IPS DF 6.9 (cell line): ENCODE results near the gene SPINT3.

Experiments
- DNase-seq: peaks from one replicate; pipeline ENCODE4 v3.0.0-alpha.2; 2013; ENCODE audit warnings: low read depth, low spot score
- H3K27ac ChIP-seq: one replicate; pipeline ENCODE4 v1.5.1; 2013; ENCODE audit warnings: low read length, control low read depth
- H3K27me3 ChIP-seq: 2 replicates; pipeline ENCODE4 v1.6.1; 2013; ENCODE audit warnings: mild to moderate bottlenecking, low read length; ENCODE audit not compliant: control insufficient read depth, insufficient read depth
- H3K36me3 ChIP-seq: 2 replicates; pipeline ENCODE4 v1.6.1; 2013; ENCODE audit warnings: low read length; ENCODE audit not compliant: control insufficient read depth, insufficient read depth
- H3K4me1 ChIP-seq: 2 replicates; pipeline ENCODE4 v1.6.1; 2013; ENCODE audit warnings: low read length; ENCODE audit not compliant: control insufficient read depth, insufficient read depth
- H3K4me3 ChIP-seq: 2 replicates; pipeline ENCODE4 v1.5.1; 2013; ENCODE audit warnings: mild to moderate bottlenecking, low read length
- H3K9me3 ChIP-seq: 2 replicates; pipeline ENCODE4 v1.6.1; 2013; ENCODE audit warnings: low read length, inconsistent platforms; ENCODE audit not compliant: control insufficient read depth, insufficient read depth
- WGBS: extraction: QIAGEN DNeasy Blood & Tissue Kit; methylation state at CpG from one replicate; pipeline ENCODE4 v1.1.7; 2013; ENCODE audit warnings: mixed read lengths, missing lambda C conversion rate; ENCODE audit not compliant: insufficient read length, insufficient coverage; 5-methylcytosine and 5-hydroxymethylcytosine counted together

Gene SPINT3

DNA sequence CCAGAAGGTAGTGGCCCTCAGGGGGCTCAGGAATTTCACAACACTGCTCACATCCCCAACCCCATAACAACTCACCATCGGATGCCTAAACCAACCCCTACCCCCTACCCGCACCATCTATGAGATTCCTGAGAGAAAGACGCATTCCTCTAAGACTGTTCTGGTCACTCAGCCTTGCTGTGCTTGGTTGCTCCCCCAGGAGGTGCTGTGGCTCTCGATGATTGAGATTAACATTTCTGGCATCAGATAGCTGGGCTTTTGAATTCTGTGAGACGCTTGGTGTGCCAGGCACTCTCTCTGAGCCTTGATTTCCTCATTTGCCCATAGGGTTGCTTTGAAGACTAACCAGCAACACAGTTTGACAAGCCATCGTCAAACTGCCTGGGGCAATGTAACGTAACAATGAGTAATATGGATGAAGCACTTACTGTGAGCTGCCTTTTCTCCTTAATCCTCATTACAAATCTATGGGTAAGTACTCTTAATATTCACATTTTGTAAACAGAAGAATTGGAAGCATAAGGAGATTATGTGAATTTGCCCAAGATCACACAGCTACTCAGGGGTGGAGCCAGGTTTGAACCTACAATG lies 22.9 kb upstream of the SPINT3 start:
- DNase-seq, result peak; percentile 9
- Histone ChIP-seq H3K4me1 (no peaks in the 10 kb centered on the region), H3K27ac (no peak overlapping the region), H3K27me3 (no peaks in the 10 kb centered on the region), H3K36me3 (no peaks in the 10 kb centered on the region), H3K9me3 (no peaks in the 10 kb centered on the region), H3K4me3 (no peak overlapping the region)
- 100% methylated on average over 2 of the region's 7 CpGs for WGBS

DNA sequence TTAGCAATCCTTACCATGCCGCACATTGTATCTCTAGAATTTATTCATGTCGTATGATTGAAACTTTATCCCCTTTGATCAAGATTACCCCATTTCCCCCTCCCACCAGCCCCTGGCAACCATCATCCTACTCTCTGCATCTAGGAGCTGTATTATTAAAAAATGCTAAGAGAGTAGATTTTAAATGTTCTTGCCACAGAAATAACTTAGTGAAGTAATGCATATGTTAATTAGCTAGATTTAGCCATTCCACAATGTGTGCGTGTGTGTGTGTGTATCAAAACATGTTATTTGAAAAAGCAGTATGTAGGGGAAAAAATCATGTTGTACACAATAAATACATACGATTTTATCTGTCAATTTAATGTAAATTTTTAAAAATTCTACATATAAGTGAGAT lies 11.9 kb upstream of the SPINT3 start:
- no CpG with 5 or more reads among the region's 4 CpGs for WGBS
- Histone ChIP-seq H3K36me3 (no peaks in the 10 kb centered on the region), H3K27me3 (no peaks in the 10 kb centered on the region), H3K4me3 (no peak overlapping the region), H3K9me3 (no peaks in the 10 kb centered on the region), H3K4me1 (no peaks in the 10 kb centered on the region), H3K27ac (no peak overlapping the region)
- DNase-seq, result no peak

GRCh38 chr20:45523821-45524220 lies 8.4 kb upstream of the SPINT3 start:
- H3K4me3 ChIP-seq, result no peak overlapping the region
- no peaks in the 10 kb centered on the region for H3K9me3 ChIP-seq
- no peak overlapping the region for H3K27ac ChIP-seq
- no peaks in the 10 kb centered on the region for H3K4me1 ChIP-seq
- no CpG with 5 or more reads among the region's 1 CpG for WGBS
- DNase-seq, result no peak
- no peaks in the 10 kb centered on the region for H3K27me3 ChIP-seq
- no peaks in the 10 kb centered on the region for H3K36me3 ChIP-seq

GRCh38 chr20:45518282-45518681 lies 2.9 kb upstream of the SPINT3 start:
- H3K9me3 ChIP-seq, result no peaks in the 10 kb centered on the region
- no peaks in the 10 kb centered on the region for H3K27me3 ChIP-seq
- WGBS, result no CpG with 5 or more reads among the region's 2 CpGs
- DNase-seq, result no peak
- no peaks in the 10 kb centered on the region; the same call in 1 of the 2 replicates for H3K4me1 ChIP-seq
- no peak overlapping the region for H3K4me3 ChIP-seq
- H3K36me3 ChIP-seq, result no peaks in the 10 kb centered on the region
- H3K27ac ChIP-seq, result no peak overlapping the region

DNA sequence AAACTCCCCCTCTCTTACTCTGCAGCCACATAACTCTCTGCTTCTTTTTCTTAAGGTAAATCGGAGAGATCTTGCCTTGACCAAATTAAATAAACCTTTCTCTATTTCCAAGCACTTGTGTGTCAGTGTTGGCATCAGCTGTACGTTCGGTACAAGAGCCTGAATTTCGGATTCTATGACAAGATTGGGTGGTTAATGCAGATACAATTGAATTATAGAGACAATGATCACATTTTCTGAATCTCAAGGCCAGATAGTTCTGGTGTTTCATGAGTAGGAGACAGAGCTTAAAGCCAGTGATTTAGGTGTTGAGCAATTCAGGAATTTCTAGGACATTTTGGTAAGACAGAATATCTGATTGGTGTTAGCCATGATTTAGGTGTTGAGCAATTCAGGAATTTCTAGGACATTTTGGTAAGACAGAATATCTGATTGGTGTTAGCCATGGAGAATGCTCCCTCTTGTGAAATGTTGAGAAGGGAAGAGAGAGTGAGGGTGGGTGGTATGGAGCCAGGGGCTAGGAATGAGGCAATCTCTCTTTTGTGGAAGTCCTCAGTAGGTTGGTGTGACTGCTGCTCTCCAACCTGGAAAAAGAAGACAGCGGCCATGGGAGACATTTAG lies 5.1 kb downstream of the SPINT3 start:
- no peak overlapping the region for H3K27ac ChIP-seq
- no peak for DNase-seq
- no peaks in the 10 kb centered on the region for H3K9me3 ChIP-seq
- H3K4me1 ChIP-seq, result no peaks in the 10 kb centered on the region
- WGBS, result no CpG with 5 or more reads among the region's 5 CpGs
- H3K4me3 ChIP-seq, result no peak overlapping the region
- no peaks in the 10 kb centered on the region for H3K36me3 ChIP-seq
- no peaks in the 10 kb centered on the region for H3K27me3 ChIP-seq

DNA sequence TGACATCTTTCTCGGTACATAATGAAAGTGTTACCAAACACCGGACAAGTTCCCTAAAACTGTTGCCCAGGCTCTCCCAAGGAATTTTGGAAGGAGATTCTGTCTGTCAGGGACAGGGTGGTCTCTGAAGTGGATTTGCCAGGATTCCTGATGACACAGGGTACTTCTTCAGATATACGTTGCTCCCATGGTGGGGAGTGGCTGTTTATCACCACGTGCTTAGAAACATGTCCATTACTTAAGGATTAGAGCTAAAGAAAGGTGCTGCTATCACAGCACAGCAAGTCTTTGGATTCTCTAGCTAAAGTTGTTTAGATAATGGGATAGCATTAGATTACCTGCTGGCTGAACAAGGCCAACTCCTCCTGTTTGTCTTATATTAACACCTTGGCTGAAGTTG lies 6.3 kb downstream of the SPINT3 start:
- Histone ChIP-seq H3K36me3 (no peaks in the 10 kb centered on the region), H3K9me3 (no peaks in the 10 kb centered on the region), H3K27ac (no peak overlapping the region), H3K4me1 (no peaks in the 10 kb centered on the region), H3K27me3 (no peaks in the 10 kb centered on the region), H3K4me3 (no peak overlapping the region)
- DNase-seq, result no peak
- no CpG with 5 or more reads among the region's 4 CpGs for WGBS

GRCh38 chr20:45508068-45508886 lies 7.1 kb downstream of the SPINT3 start:
- H3K36me3 ChIP-seq, result no peaks in the 10 kb centered on the region
- H3K27me3 ChIP-seq, result no peaks in the 10 kb centered on the region
- no CpG with 5 or more reads among the region's 7 CpGs for WGBS
- no peak for DNase-seq
- no peak overlapping the region for H3K4me3 ChIP-seq
- no peaks in the 10 kb centered on the region for H3K4me1 ChIP-seq
- H3K27ac ChIP-seq, result no peak overlapping the region
- H3K9me3 ChIP-seq, result no peaks in the 10 kb centered on the region

GRCh38 chr20:45507011-45507820 lies 8.2 kb downstream of the SPINT3 start:
- DNase-seq, result no peak

GRCh38 chr20:45506398-45506797 lies 9.0 kb downstream of the SPINT3 start:
- no CpG with 5 or more reads among the region's 2 CpGs for WGBS
- DNase-seq, result no peak
- Histone ChIP-seq H3K4me3 (no peak overlapping the region), H3K4me1 (no peaks in the 10 kb centered on the region), H3K27ac (no peak overlapping the region), H3K36me3 (no peaks in the 10 kb centered on the region), H3K27me3 (no peaks in the 10 kb centered on the region), H3K9me3 (no peaks in the 10 kb centered on the region)

More at GRCh38 chr20:45507011-45507820, 8.2 kb downstream of the SPINT3 start:
- Histone ChIP-seq H3K27me3 (no peaks in the 10 kb centered on the region), H3K27ac (no peak overlapping the region), H3K4me3 (no peak overlapping the region), H3K4me1 (no peaks in the 10 kb centered on the region), H3K36me3 (no peaks in the 10 kb centered on the region), H3K9me3 (no peaks in the 10 kb centered on the region)
- no CpG with 5 or more reads among the region's 5 CpGs for WGBS

GRCh38 chr20:45503403-45503802 lies 12.0 kb downstream of the SPINT3 start:
- DNase-seq, result no peak
- Histone ChIP-seq H3K4me3 (no peak overlapping the region), H3K27ac (no peak overlapping the region), H3K36me3 (no peaks in the 10 kb centered on the region), H3K4me1 (no peaks in the 10 kb centered on the region), H3K9me3 (no peaks in the 10 kb centered on the region), H3K27me3 (no peaks in the 10 kb centered on the region)
- WGBS, result no CpG with 5 or more reads among the region's 2 CpGs
